SIG-M5 treated with dmso at 0.1 percent for 504 hours (cell line): ENCODE results near the gene RIN3.

Experiments
- DNase-seq: peaks from one replicate; lab custom pipeline; 2025; ENCODE audit not compliant: unreplicated experiment; lab: John Stamatoyannopoulos, UW

The RIN3 gene

GRCh38 chr14:92484132-92484823 lies 29.3 kb upstream of the RIN3 start:
- DNase-seq: no peak

- no peak for DNase-seq
Measured at GRCh38 chr14:92486881-92487280, 26.7 kb upstream of the RIN3 start.

- no peak for DNase-seq
Measured at GRCh38 chr14:92487513-92488133, 26.0 kb upstream of the RIN3 start.

- no peak for DNase-seq
Measured at GRCh38 chr14:92489394-92490238, 24.0 kb upstream of the RIN3 start.

- no peak for DNase-seq
Measured at GRCh38 chr14:92490239-92490959, 23.2 kb upstream of the RIN3 start.

- DNase-seq: no peak
Measured at GRCh38 chr14:92491782-92492181, 21.8 kb upstream of the RIN3 start.

- DNase-seq: no peak
Measured at GRCh38 chr14:92492258-92492657, 21.3 kb upstream of the RIN3 start.

GRCh38 chr14:92493024-92493423 lies 20.6 kb upstream of the RIN3 start:
- no peak for DNase-seq

- DNase-seq: no peak
Measured at GRCh38 chr14:92493492-92493891, 20.1 kb upstream of the RIN3 start.

- DNase-seq: peak; percentile 68
Measured at GRCh38 chr14:92494512-92494911, 19.1 kb upstream of the RIN3 start.

GRCh38 chr14:92495027-92495426 lies 18.6 kb upstream of the RIN3 start:
- peak; percentile 58 for DNase-seq

GRCh38 chr14:92496191-92496857 lies 17.3 kb upstream of the RIN3 start:
- no peak for DNase-seq

GRCh38 chr14:92497391-92497790 lies 16.2 kb upstream of the RIN3 start:
- no peak for DNase-seq

GRCh38 chr14:92499234-92499633 lies 14.3 kb upstream of the RIN3 start:
- no peak for DNase-seq

- no peak for DNase-seq
Measured at GRCh38 chr14:92500491-92500941, 13.1 kb upstream of the RIN3 start.

GRCh38 chr14:92501891-92502351 lies 11.7 kb upstream of the RIN3 start:
- no peak for DNase-seq

- DNase-seq: no peak
Measured at GRCh38 chr14:92502541-92503286, 10.9 kb upstream of the RIN3 start.

- no peak for DNase-seq
Measured at GRCh38 chr14:92503756-92504491, 9.7 kb upstream of the RIN3 start.

GRCh38 chr14:92505826-92506225 lies 7.8 kb upstream of the RIN3 start:
- no peak for DNase-seq
